ENCODE data around the gene ZDHHC18.
A peak's percentile ranks its signal among the peaks of the same experiment; 100 is the strongest.

DNA sequence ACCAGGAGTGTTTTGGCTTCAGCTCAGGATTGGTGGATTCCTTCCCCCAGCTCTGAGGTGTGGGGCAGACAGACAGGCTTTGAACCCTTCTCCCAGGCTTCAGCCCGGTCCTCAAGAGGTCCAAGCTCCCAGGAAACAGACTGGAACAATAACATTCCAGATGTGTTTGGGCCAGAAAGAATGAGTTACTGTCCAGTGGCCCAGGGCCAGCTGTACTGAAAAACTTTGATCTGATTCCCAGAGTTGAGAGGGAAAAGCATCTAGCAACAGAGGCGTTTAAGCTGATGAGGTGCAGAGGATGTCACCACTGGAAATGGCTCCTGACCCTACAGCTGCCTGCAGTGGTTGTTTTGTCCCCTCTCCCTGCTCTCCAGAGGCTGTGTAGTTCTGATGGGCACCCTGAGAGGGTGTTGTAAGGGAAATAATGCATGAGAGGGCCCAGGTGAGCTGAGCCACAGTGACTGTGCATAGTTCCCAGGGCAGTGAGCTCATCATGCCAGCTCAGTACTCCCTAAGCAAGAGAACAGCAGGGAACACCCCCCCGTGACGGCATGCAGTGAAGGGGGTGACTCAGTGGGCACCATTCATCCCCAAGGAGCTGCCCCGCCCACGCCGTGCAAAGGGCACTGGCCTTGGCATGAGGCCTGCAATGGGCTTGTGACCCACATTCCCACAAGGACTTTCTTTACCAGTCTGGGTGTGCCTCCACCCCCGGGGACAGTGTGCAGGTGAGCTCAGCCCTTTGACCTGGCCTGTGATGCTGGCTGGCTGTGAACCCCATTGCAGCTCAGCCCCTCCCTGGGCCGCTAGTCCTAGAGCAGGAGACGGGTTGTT, 22.7 kb downstream of the ZDHHC18 start:
- TF ChIP-seq CTCF (IDR thresholded peaks at IDR 0.05) (no peak), POLR2A (IDR thresholded peaks at IDR 0.05) (no peak), POLR2AphosphoS5 (IDR thresholded peaks at IDR 0.05) (peak; percentile 36 to 37), EP300 (IDR thresholded peaks at IDR 0.05) (no peak)
